Gastrocnemius medialis (tissue), 4 donors: ENCODE results near the gene LMO7. TPM values are rescaled to one million over a fixed set of nuclear protein-coding genes. Genes with fewer than 3 reads are reported as not detected.

Experiments used
- ATAC-seq, 2 donors: fragments of 150-250 bp; one replicate each; pipeline ENCODE4 v1.9.1; 2016
- DNase-seq, 2 donors: peaks; one replicate each; pipeline ENCODE4 v3.0.0-alpha.2; 2019
- H3K27ac ChIP-seq, 4 donors: fragments of 200-600 bp; sonication (generic); 1 replicate in 1 of 4; 2 replicates in 3 of 4; pipeline ENCODE4 v1.5.1; 2016 to 2018; ENCODE audit warnings: mild to moderate bottlenecking in 2 of 4, moderate library complexity in 1 of 4
- H3K27me3 ChIP-seq, 3 donors: fragments of 200-600 bp; sonication (generic) in 2 of 3; 1 replicate in 1 of 3; 2 replicates in 2 of 3; pipeline versions ENCODE4 v1.5.1 to v1.6.0; 2016 to 2019; ENCODE audit warnings: mild to moderate bottlenecking in 1 of 3, moderate library complexity in 1 of 3
- H3K36me3 ChIP-seq, 2 donors: fragments of 200-600 bp; sonication (generic) in 1 of 2; one replicate each; pipeline ENCODE4 v1.5.1; 2017 to 2018
- H3K4me1 ChIP-seq, 2 donors: fragments of 200-600 bp; sonication (generic) in 1 of 2; one replicate each; pipeline ENCODE4 v1.5.1; 2016 to 2017; ENCODE audit warnings: mild to moderate bottlenecking in 2 of 2
- H3K4me3 ChIP-seq, 4 donors: fragments of 200-600 bp; sonication (generic) in 3 of 4; 1 replicate in 1 of 4; 2 replicates in 3 of 4; pipeline ENCODE4 v1.5.1; 2016 to 2019; ENCODE audit warnings: mild to moderate bottlenecking in 2 of 4
- H3K9me3 ChIP-seq, 3 donors: fragments of 200-600 bp; sonication (generic) in 2 of 3; 1 replicate in 1 of 3; 2 replicates in 2 of 3; pipeline ENCODE4 v1.5.1; 2016 to 2019
- CTCF ChIP-seq, 5 experiments: fragments of 450-650 bp in 3 of 5; fragments of 200-600 bp in 2 of 5; sonication (generic) in 2 of 5; IDR thresholded peaks in 4 of 5; conservative IDR thresholded peaks in 1 of 5; 1 replicate in 4 of 5; 2 replicates in 1 of 5; pipeline ENCODE4 v1.5.1; 2016 to 2019; ENCODE audit warnings: antibody characterized with exemption in 5 of 5, mild to moderate bottlenecking in 3 of 5, moderate library complexity in 3 of 5
- POLR2A ChIP-seq, 2 donors: fragments of 450-650 bp; IDR thresholded peaks; one replicate each; pipeline ENCODE4 v1.6.1; 2017; ENCODE audit warnings: antibody characterized with exemption in 2 of 2, mild to moderate bottlenecking in 2 of 2, moderate library complexity in 2 of 2
- in situ Hi-C, 4 donors: fragments of 200-750 bp; cut with MboI; loops; one replicate each; pipeline versions ENCODE4 v1.15.0 to v1.8.0; 2017; ENCODE audit warnings: low sequenced_read_pairs in 4 of 4
- intact Hi-C: fragments of 100-400 bp; cut with DNase I; formaldehyde crosslinking; loops from one replicate; pipeline ENCODE4 v1.15.1; 2023; ENCODE audit warnings: low total_unique reads
- total RNA-seq, 4 donors: library from RNA; depleted of rRNA; stranded (reverse); fragments of >200 nt; gene quantifications; one replicate each; pipeline versions ENCODE4 v1.1.0 to v1.2.3, GENCODE V29; 2016

The LMO7 gene
- total RNA-seq, 4 donors from 2014 or later = 68.3 to 134 (median 95.9) TPM

- peak overlapping the region in 2 of 4 donors; percentile 23 to 43 for H3K27ac ChIP-seq
- H3K27me3 ChIP-seq = peaks cover 0 to 2% (median 0%) of the 10 kb centered on the region in 3 donors
- no peaks in the 10 kb centered on the region for H3K9me3 ChIP-seq
- H3K4me1 ChIP-seq = peaks cover 0 to 8% of the 10 kb centered on the region in 2 donors
- DNase-seq (no peak), ATAC-seq (peak in 1 of 2 donors; percentile 31)
- intact Hi-C loops = no loop called here
- H3K36me3 ChIP-seq = no peaks in the 10 kb centered on the region
- in situ Hi-C loops = no loop called here
- TF ChIP-seq POLR2A (IDR thresholded peaks at IDR 0.05) (no peak), CTCF (IDR thresholded peaks at IDR 0.05 in 4 of 5, conservative IDR thresholded peaks at IDR 0.05 in 1 of 5) (no peak)
- H3K4me3 ChIP-seq = peak overlapping the region; percentile 63 to 77 (median 68)
Observed at GRCh38 chr13:75635101-75635827, 866 bp upstream of the LMO7 start.

GRCh38 chr13:75636436-75637180 lies 478 bp downstream of the LMO7 start:
- H3K4me1 ChIP-seq = peaks cover 0 to 8% of the 10 kb centered on the region in 2 donors
- DNase-seq = no peak
- in situ Hi-C loops = no loop called here
- H3K27me3 ChIP-seq = peaks cover 0 to 2% (median 0%) of the 10 kb centered on the region in 3 donors
- H3K27ac ChIP-seq = no peak overlapping the region
- intact Hi-C loops = no loop called here
- no peaks in the 10 kb centered on the region for H3K9me3 ChIP-seq
- TF ChIP-seq POLR2A (IDR thresholded peaks at IDR 0.05) (no peak), CTCF (IDR thresholded peaks at IDR 0.05 in 4 of 5, conservative IDR thresholded peaks at IDR 0.05 in 1 of 5) (no peak)
- H3K36me3 ChIP-seq = no peaks in the 10 kb centered on the region
- H3K4me3 ChIP-seq = peak overlapping the region; percentile 63 to 77 (median 68)
- ATAC-seq = peak; percentile 18 to 38

- H3K36me3 ChIP-seq = no peaks in the 10 kb centered on the region
- in situ Hi-C loops (no loop called here), intact Hi-C loops (no loop called here)
- H3K4me1 ChIP-seq = peaks cover 0 to 8% of the 10 kb centered on the region in 2 donors
- no peak for DNase-seq
- H3K27ac ChIP-seq = no peak overlapping the region
- TF ChIP-seq CTCF (IDR thresholded peaks at IDR 0.05 in 4 of 5, conservative IDR thresholded peaks at IDR 0.05 in 1 of 5) = no peak
- no peak for TF ChIP-seq POLR2A (IDR thresholded peaks at IDR 0.05)
- H3K27me3 ChIP-seq = peaks cover 0 to 2% (median 0%) of the 10 kb centered on the region in 3 donors
- no peak for ATAC-seq
- H3K9me3 ChIP-seq = no peaks in the 10 kb centered on the region
- peak overlapping the region in 3 of 4 donors; percentile 63 to 70 (median 66) for H3K4me3 ChIP-seq
Observed at GRCh38 chr13:75637181-75637750, 1.1 kb downstream of the LMO7 start.

- no peak overlapping the region for H3K4me3 ChIP-seq
- H3K27me3 ChIP-seq = peaks cover 0 to 2% (median 0%) of the 10 kb centered on the region in 3 donors
- H3K4me1 ChIP-seq = peaks cover 0 to 8% of the 10 kb centered on the region in 2 donors
- H3K27ac ChIP-seq = no peak overlapping the region
- TF ChIP-seq POLR2A (IDR thresholded peaks at IDR 0.05) (no peak), CTCF (IDR thresholded peaks at IDR 0.05 in 4 of 5, conservative IDR thresholded peaks at IDR 0.05 in 1 of 5) (no peak)
- no peaks in the 10 kb centered on the region for H3K36me3 ChIP-seq
- intact Hi-C loops = no loop called here
- DNase-seq (no peak), ATAC-seq (no peak)
- in situ Hi-C loops = no loop called here
- no peaks in the 10 kb centered on the region for H3K9me3 ChIP-seq
Observed at GRCh38 chr13:75639454-75639853, 3.3 kb downstream of the LMO7 start.
